ENCODE results near the gene SMAD4. TPM values are rescaled to one million over a fixed set of nuclear protein-coding genes. Genes with fewer than 3 reads are reported as not detected.
A peak's percentile ranks its signal among the peaks of the same experiment; 100 is the strongest.

Gene SMAD4
- total RNA-seq, 3 donors from 2014 or later, result 96.2 to 155 (median 102) TPM

DNA sequence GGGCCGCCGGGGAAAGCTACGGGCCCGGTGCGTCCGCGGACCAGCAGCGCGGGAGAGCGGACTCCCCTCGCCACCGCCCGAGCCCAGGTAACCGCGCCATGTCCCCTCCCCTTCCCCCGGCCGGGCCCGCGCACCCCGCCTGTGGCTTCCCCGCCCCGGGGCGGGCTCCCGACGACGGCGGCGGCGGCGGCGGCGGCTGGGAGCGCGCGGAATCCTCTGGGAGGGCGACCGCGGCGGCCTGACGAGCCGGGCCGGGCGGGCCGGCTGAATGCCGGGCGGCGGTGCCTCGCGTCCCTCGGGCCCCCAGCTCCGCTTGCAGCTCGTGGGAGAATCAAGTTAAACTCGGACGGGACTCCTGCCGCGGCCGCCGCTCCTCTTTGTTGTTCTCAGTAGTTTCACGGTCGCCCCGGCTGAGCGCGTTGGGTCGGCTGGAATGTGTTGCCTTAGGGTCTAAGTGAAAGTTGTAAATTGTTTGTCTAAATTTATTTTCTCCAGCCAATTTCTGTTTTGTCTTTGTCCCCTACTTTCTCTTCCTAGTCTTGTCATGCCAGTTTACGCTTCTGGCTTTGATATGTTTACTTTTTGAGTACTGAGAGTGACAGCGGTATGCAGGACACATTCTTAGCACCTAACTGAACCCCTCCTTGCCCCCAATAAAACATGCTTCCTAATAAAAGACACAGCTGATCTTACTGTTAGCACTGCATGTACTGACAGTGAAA is 685 bp downstream of the SMAD4 start:
- Histone ChIP-seq H3K4me1 (no peaks in the 10 kb centered on the region), H3K9me3 (no peaks in the 10 kb centered on the region), H3K27ac (peak overlapping the region; percentile 99 to 100), H3K36me3 (no peaks in the 10 kb centered on the region), H3K4me3 (peak overlapping the region; percentile 75 to 97 (median 80)), H3K27me3 (no peaks in the 10 kb centered on the region)
- intact Hi-C loops (cut with DNase I; ENCODE audit: low total_unique reads), result no loop called here
- no peak for TF ChIP-seq POLR2AphosphoS5 (IDR thresholded peaks at IDR 0.05)
- TF ChIP-seq POLR2A (IDR thresholded peaks at IDR 0.05), result no peak
- TF ChIP-seq, protein P1, sequence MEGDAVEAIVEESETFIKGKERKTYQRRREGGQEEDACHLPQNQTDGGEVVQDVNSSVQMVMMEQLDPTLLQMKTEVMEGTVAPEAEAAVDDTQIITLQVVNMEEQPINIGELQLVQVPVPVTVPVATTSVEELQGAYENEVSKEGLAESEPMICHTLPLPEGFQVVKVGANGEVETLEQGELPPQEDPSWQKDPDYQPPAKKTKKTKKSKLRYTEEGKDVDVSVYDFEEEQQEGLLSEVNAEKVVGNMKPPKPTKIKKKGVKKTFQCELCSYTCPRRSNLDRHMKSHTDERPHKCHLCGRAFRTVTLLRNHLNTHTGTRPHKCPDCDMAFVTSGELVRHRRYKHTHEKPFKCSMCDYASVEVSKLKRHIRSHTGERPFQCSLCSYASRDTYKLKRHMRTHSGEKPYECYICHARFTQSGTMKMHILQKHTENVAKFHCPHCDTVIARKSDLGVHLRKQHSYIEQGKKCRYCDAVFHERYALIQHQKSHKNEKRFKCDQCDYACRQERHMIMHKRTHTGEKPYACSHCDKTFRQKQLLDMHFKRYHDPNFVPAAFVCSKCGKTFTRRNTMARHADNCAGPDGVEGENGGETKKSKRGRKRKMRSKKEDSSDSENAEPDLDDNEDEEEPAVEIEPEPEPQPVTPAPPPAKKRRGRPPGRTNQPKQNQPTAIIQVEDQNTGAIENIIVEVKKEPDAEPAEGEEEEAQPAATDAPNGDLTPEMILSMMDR (IDR thresholded peaks at IDR 0.05), result no peak
- DNase-seq (ENCODE audit: low spot score in 2 of 2), result peak; percentile 55 to 61

DNA sequence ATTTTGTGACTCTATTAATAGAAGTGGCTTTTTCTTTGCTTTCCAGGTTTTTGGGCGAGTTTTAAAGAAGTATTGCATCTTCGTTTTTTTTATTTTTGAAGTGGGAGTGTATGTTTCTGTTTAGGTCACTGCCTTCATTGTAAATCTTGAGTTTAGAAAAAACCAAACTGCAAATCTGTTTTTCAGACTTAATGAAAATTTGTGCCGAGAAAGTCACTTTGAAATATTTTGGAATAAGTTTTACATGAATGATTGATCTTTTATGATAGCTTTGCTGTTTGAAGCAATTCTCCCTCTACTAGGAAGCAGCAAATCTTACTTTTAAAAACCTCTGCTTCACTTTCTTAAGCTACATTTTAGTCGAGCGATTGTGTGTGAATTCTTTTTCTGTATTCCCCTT is 2.2 kb downstream of the SMAD4 start:
- Histone ChIP-seq H3K27ac (no peak overlapping the region), H3K4me3 (peak overlapping the region in 1 of 3 donors; percentile 97), H3K4me1 (peaks cover 0 to under 1% of the 10 kb centered on the region in 2 donors), H3K36me3 (no peaks in the 10 kb centered on the region), H3K27me3 (no peaks in the 10 kb centered on the region), H3K9me3 (no peaks in the 10 kb centered on the region)
- TF ChIP-seq POLR2A (IDR thresholded peaks at IDR 0.05), result no peak
- TF ChIP-seq POLR2AphosphoS5 (IDR thresholded peaks at IDR 0.05), result no peak
- TF ChIP-seq, protein P1 (IDR thresholded peaks at IDR 0.05), result no peak
- intact Hi-C loops (cut with DNase I; ENCODE audit: low total_unique reads), result no loop called here
- DNase-seq (ENCODE audit: low spot score in 2 of 2), result no peak

DNA sequence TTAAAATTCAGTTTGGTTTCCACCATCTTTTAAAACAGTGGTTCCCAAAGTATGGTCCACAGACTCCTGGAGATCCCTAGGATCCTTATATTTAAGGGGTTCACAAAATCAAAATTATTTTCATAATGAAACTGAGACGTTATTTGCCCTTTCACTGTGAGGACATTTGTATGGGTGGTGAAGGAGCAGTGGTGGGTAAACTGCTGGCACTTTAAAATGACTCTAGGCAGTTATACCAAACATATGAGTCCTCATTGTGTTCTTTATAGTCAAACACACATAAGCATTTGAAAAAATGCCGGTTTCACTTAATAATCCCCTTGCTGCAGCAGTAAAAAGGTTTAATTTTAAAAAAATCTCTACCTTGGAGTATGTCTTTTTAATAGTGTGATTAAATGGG is 7.2 kb downstream of the SMAD4 start:
- H3K27ac ChIP-seq, result no peak overlapping the region
- no peak overlapping the region for H3K4me3 ChIP-seq
- no peaks in the 10 kb centered on the region for H3K36me3 ChIP-seq
- TF ChIP-seq POLR2A (IDR thresholded peaks at IDR 0.05) (no peak), POLR2AphosphoS5 (IDR thresholded peaks at IDR 0.05) (no peak)
- TF ChIP-seq, protein P1 (IDR thresholded peaks at IDR 0.05), result no peak
- intact Hi-C loops (cut with DNase I; ENCODE audit: low total_unique reads), result no loop called here
- DNase-seq (ENCODE audit: low spot score in 2 of 2), result no peak
- no peaks in the 10 kb centered on the region for H3K9me3 ChIP-seq
- peaks cover 0 to 14% of the 10 kb centered on the region in 2 donors for H3K4me1 ChIP-seq
- no peaks in the 10 kb centered on the region for H3K27me3 ChIP-seq

DNA sequence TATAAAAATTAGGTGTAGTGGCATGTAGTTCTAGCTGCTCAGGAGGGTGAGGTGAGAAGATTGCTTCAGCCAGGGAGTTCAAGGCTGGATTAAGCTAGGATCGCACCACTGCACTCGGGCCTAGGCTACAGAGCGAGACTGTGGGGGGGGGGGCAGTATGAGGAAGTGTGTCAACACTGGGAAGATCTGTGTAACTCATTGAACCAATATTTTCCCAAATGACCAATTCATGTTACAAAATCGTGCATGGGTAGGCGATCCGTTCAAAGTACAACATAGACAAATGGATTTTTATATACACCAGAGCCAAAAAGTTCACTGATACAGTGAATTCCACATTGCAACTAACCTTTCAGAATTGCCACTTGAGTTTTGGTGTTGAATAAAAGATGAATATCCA is 8.1 kb downstream of the SMAD4 start:
- no peaks in the 10 kb centered on the region for H3K36me3 ChIP-seq

DNA sequence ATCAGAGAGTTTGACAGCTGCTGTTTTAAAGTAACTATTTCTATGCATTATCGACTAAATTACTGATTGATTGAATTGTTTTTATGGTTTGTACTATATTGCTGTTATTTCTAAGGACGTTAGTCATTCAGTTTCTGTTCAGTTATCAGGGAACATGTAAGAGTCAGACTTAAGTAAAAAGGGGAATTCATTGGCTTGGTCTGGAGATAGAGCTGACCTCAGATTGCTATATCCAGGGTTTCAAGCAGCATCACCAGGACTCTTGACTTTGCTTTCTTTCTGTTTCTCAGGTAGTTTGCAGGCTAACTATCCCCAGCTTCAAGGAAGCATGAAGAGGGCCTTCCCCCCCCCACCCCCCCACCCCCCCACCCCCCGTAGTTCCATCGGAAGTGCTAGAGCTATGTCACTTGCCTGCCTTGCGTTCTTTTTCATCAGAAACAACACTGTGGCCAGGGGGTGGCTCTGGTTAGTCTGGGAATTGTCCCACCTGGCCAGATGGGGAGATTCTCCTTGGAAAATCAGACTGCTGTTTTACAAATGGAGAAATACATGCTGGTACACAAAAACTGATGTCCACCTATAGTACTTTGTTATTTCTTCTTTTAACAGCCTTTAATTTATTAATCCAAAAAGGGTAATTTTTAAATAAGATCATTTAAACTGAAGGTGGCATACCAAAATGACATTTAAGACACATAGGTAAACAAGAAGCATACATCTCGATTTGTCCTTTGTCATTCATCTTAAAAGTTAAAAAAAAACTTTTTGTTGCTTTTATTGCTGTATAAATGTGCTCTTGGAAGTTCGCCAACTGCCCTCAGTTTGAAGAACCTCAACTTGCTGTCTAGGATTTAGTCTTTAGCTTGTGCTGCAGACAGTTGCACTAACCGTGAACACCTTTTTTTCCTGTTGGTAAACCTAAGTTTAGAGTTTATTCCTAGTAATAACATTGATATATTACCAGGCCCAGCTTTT is 9.4 kb downstream of the SMAD4 start:
- TF ChIP-seq POLR2AphosphoS5 (IDR thresholded peaks at IDR 0.05), result no peak
- TF ChIP-seq, protein P1 (IDR thresholded peaks at IDR 0.05), result no peak
- no peak for TF ChIP-seq POLR2A (IDR thresholded peaks at IDR 0.05)
- no peak for DNase-seq (ENCODE audit: low spot score in 2 of 2)
- no peaks in the 10 kb centered on the region for H3K9me3 ChIP-seq
- H3K27ac ChIP-seq, result no peak overlapping the region
- intact Hi-C loops (cut with DNase I; ENCODE audit: low total_unique reads), result no loop called here
- H3K36me3 ChIP-seq, result no peaks in the 10 kb centered on the region
- H3K4me1 ChIP-seq, result peaks cover 0 to 14% of the 10 kb centered on the region in 2 donors
- H3K27me3 ChIP-seq, result no peaks in the 10 kb centered on the region
- H3K4me3 ChIP-seq, result peak overlapping the region in 1 of 3 donors; percentile 16

More for the DNA sequence above, 8.1 kb downstream of the SMAD4 start:
- peaks cover 0 to 14% of the 10 kb centered on the region in 2 donors for H3K4me1 ChIP-seq
- DNase-seq (ENCODE audit: low spot score in 2 of 2), result no peak
- H3K27ac ChIP-seq, result peak overlapping the region in 1 of 2 donors; percentile 3
- intact Hi-C loops (cut with DNase I; ENCODE audit: low total_unique reads), result no loop called here
- TF ChIP-seq POLR2AphosphoS5 (IDR thresholded peaks at IDR 0.05), result no peak
- peak overlapping the region in 1 of 3 donors; percentile 13 for H3K4me3 ChIP-seq
- H3K9me3 ChIP-seq, result no peaks in the 10 kb centered on the region
- H3K27me3 ChIP-seq, result no peaks in the 10 kb centered on the region
